IPS-18a (cell line): ENCODE data around the gene ASIC2.

Source experiments
- H3K27ac ChIP-seq: one replicate; pipeline ENCODE4 v1.5.1; 2013; ENCODE audit warnings: low read length
- H3K27me3 ChIP-seq: one replicate; pipeline ENCODE4 v1.6.1; 2013; ENCODE audit warnings: mild to moderate bottlenecking, low read length; ENCODE audit not compliant: control insufficient read depth, insufficient read depth
- H3K36me3 ChIP-seq: one replicate; pipeline ENCODE4 v1.6.1; 2013; ENCODE audit warnings: low read depth, low read length; ENCODE audit not compliant: control insufficient read depth
- H3K4me1 ChIP-seq: one replicate; pipeline ENCODE4 v1.6.1; 2013; ENCODE audit warnings: low read depth, low read length; ENCODE audit not compliant: control insufficient read depth
- H3K4me3 ChIP-seq: one replicate; pipeline ENCODE4 v1.5.1; 2013; ENCODE audit warnings: low read length
- H3K9ac ChIP-seq: one replicate; pipeline ENCODE4 v1.6.1; 2013; ENCODE audit warnings: mild to moderate bottlenecking, low read length, moderate library complexity
- H3K9me3 ChIP-seq: one replicate; pipeline ENCODE4 v1.6.1; 2013; ENCODE audit warnings: low read depth, low read length; ENCODE audit not compliant: control insufficient read depth

Gene ASIC2

DNA sequence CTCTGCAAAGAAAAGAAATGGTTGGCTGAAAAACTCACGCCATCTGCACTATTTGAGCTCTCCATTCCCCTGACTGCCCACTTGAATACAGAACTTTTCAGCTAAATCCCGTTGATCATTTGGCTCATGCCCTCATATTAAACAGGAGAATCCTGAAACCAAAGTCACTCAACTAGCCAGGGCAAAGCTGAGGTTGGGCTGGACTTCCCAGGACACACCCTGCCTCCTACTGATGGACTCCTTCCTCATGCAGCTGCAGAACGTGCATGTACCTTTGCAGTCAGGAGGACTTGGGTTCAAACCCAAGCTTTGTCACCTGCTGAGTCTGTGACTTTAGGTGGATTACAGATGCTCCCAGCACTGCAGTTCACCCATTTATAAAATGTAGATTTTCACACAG lies 7.7 kb downstream of the ASIC2 start:
- H3K4me1 ChIP-seq, result no peaks in the 10 kb centered on the region

DNA sequence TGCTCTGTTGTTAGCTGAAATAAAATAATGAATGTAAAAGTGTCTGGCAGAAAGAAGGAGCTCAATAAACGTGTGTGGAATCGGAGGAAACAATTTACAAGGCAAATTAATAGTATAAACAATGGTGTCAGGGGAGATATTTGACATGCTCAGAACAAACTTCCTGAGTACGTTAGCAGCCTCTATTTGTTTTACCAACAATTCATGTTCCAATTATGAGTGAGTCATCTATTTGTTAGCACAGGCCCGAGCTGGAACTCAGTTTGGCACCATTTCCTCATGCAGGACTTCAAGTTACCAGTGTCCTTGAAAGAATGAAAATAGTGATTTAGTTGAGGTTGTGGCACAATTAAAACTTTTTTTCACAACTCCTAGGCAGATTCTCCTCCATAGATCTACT lies 9.1 kb downstream of the ASIC2 start:
- H3K27me3 ChIP-seq, result peaks cover 7% of the 10 kb centered on the region
- no peak overlapping the region for H3K9ac ChIP-seq
- no peaks in the 10 kb centered on the region for H3K4me1 ChIP-seq
- no peak overlapping the region for H3K4me3 ChIP-seq
- no peaks in the 10 kb centered on the region for H3K9me3 ChIP-seq
- no peak overlapping the region for H3K27ac ChIP-seq
- H3K36me3 ChIP-seq, result no peaks in the 10 kb centered on the region

More for the DNA sequence above, 7.7 kb downstream of the ASIC2 start:
- H3K4me3 ChIP-seq, result no peak overlapping the region
- no peaks in the 10 kb centered on the region for H3K36me3 ChIP-seq
- H3K9ac ChIP-seq, result no peak overlapping the region
- no peaks in the 10 kb centered on the region for H3K9me3 ChIP-seq
- no peak overlapping the region for H3K27ac ChIP-seq
- H3K27me3 ChIP-seq, result peaks cover 21% of the 10 kb centered on the region

DNA sequence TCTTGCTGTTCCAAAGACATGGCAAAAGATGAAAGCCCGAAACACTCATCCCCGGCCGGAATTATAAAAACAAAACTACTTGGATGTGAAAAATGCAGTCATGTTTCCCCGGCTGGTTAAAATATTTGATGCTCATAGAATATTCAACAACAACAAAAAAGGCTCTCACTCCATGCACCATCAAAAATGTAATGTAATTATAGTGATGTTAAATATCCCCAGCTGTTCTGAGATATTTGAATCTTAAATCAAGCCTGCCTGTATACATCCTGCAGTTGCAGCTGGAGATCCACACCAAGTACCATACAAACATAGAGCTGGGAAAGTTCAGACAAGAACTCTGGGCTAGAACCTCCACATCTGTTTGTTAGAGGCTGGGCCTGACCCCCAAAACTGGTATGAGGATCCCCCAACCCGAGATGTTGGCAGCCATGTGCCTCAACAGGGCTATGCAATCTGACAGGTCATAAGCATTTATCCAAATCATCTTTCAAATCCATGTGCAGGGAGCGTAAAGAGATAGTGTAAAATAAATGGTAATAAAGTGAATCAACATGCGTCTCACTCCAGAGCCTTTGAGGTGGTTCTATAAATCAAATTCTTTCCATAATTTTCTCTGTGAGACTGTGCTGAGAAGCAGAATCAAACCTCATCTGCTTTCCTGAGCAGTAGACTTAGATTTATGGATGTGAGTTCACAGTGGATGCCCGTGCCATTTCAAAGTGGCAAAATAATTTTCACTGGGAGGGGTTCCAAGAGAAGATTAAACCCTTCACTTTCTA lies 12.7 kb downstream of the ASIC2 start:
- H3K27ac ChIP-seq, result no peak overlapping the region
- H3K9me3 ChIP-seq, result no peaks in the 10 kb centered on the region
- H3K4me1 ChIP-seq, result no peaks in the 10 kb centered on the region
- H3K36me3 ChIP-seq, result no peaks in the 10 kb centered on the region
- no peak overlapping the region for H3K9ac ChIP-seq
- H3K27me3 ChIP-seq, result no peaks in the 10 kb centered on the region
- no peak overlapping the region for H3K4me3 ChIP-seq

DNA sequence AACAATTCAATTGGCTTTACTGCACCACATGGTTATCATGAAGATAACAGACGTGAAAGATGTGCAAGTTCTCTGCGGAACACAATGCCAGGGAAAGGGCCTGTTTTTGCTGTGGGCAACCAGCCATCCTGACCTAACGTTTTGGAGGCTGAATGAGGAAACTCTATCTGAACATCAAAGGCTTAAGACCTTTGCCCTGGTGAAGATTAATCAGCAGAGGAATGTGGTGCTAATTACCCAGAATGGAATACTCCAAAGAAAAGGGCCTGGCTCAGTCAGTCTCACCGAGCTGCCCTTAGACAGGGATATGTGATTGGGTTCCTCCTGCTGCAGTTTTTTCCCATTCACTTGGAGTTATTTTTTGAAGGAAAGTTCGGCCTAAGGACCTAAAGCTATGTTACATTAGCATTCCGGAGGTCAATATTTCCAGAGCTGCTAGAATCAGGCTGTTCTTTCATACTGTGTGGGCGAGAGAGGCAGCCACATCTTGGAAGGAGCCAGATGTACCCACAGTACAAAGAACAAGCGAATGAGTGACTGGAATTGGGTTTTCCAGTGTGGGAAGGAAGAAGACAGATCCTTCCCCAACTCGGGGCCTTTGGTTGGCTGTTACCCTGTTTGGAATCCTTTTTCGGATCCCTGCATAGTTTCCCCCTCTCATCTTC lies 15.5 kb downstream of the ASIC2 start:
- Histone ChIP-seq H3K4me1 (no peaks in the 10 kb centered on the region), H3K9ac (no peak overlapping the region), H3K9me3 (no peaks in the 10 kb centered on the region), H3K36me3 (no peaks in the 10 kb centered on the region), H3K27ac (no peak overlapping the region), H3K27me3 (no peaks in the 10 kb centered on the region), H3K4me3 (no peak overlapping the region)

DNA sequence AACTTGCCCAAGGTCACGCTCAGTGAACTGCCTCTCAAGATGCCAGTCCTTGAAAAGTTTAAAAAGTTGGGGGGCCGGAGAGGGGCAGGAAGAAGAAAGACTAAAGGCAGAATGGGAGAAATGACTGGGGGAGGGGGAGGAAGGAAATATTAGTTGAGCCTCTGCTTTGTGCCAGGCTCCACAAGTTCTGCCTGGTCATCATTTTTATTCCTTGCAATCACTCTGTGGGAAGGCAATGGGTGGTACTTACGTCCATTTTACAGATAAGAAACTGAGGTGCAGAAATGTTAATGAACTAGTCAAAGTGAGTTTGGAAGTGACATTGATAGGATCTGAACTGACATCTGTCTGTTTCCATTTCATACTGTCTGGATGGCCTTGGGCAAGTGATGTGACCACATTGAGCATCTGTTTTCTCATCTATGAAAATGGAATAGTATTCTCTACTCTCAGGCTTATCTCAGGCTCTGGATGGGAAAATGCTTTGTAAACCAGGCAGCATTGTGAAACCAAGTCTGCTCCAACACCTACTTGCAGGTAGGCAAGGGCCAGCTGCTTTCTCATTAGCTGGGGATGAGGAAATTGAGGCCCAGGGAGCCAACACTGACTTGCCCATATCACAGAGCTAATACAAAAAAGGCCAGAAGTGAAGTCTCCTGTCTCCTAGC lies 19.2 kb downstream of the ASIC2 start:
- no peak overlapping the region for H3K4me3 ChIP-seq
- no peak overlapping the region for H3K9ac ChIP-seq
- no peaks in the 10 kb centered on the region for H3K27me3 ChIP-seq
- no peaks in the 10 kb centered on the region for H3K4me1 ChIP-seq
- no peak overlapping the region for H3K27ac ChIP-seq
- H3K9me3 ChIP-seq, result no peaks in the 10 kb centered on the region
- no peaks in the 10 kb centered on the region for H3K36me3 ChIP-seq

DNA sequence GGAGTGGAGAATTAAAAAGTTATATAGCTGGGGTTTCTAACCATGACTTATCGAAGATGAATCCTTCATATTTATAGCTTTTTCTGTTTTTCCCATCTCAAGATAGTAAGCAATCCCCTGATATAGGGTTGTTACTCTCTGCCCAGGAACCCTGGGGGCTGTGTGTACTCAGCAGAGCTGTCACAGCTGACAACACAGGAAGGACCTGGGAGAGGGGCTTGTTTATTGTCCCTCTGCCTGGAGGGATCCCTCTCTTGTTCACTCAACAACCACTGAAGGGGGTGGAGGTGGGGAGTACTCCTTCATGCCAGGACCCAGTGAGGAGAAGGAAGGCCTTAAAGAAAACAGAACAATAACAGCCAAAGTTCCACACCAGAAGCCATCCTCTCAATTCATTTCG lies 19.8 kb downstream of the ASIC2 start:
- Histone ChIP-seq H3K27me3 (no peaks in the 10 kb centered on the region), H3K9me3 (no peaks in the 10 kb centered on the region), H3K4me1 (no peaks in the 10 kb centered on the region), H3K27ac (no peak overlapping the region), H3K36me3 (no peaks in the 10 kb centered on the region), H3K4me3 (no peak overlapping the region), H3K9ac (no peak overlapping the region)

DNA sequence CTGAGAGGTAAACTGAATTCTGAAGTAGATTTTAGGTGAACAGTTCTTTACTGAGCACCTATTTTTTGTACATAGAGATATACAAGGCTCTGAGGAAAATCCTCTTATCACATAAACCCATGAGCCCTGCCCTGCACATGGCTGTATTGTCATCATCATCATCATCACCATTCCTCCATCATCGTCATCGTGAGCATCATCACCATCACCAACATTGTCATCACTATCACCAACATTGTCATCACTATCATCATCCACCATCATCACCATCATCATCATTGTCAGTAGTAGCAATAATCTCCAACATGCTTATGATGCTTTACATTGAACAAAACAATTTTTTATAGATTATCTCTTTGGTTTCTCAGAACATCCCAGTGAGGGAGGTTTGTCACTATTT lies 20.7 kb downstream of the ASIC2 start:
- Histone ChIP-seq H3K4me3 (no peak overlapping the region), H3K4me1 (no peaks in the 10 kb centered on the region), H3K27ac (no peak overlapping the region), H3K36me3 (no peaks in the 10 kb centered on the region), H3K9ac (no peak overlapping the region), H3K9me3 (no peaks in the 10 kb centered on the region), H3K27me3 (no peaks in the 10 kb centered on the region)

DNA sequence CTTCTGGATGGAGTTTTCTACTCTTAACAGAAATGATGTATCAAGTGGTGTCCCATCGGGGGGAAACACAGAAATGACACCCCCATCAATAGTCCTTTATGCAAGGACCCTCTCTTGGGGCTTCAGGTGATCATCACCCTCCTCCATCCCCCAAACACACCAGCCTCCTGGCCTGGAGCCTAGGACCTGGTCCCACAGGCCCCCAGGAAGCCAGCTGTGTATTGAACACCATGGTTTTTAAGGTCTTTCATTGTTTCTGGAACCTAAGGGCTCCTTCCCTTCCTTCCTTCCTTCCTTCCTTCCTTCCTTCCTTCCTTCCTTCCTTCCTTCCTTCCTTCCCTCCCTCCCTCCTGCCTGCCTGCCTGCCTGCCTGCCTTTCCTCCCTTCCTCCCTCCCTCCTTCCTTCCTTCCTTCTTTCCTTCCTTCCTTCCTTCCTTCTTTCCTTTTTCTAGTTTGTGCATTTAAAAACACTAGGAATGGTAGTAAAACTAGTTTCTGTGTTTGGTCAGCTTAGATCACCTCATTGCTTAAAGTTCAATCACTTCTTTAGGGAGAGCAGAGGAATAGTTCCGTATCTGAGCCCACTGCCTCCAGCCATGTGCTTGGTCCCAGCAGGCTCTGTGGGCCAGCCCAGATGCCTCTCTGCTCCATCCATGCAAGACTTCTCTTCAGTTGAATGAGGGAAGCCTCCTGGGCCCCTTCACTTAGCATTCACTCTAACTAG lies 23.6 kb downstream of the ASIC2 start:
- H3K9me3 ChIP-seq, result no peaks in the 10 kb centered on the region
- no peaks in the 10 kb centered on the region for H3K27me3 ChIP-seq
- H3K36me3 ChIP-seq, result no peaks in the 10 kb centered on the region
- no peak overlapping the region for H3K27ac ChIP-seq
- no peak overlapping the region for H3K4me3 ChIP-seq
- no peak overlapping the region for H3K9ac ChIP-seq
- no peaks in the 10 kb centered on the region for H3K4me1 ChIP-seq

DNA sequence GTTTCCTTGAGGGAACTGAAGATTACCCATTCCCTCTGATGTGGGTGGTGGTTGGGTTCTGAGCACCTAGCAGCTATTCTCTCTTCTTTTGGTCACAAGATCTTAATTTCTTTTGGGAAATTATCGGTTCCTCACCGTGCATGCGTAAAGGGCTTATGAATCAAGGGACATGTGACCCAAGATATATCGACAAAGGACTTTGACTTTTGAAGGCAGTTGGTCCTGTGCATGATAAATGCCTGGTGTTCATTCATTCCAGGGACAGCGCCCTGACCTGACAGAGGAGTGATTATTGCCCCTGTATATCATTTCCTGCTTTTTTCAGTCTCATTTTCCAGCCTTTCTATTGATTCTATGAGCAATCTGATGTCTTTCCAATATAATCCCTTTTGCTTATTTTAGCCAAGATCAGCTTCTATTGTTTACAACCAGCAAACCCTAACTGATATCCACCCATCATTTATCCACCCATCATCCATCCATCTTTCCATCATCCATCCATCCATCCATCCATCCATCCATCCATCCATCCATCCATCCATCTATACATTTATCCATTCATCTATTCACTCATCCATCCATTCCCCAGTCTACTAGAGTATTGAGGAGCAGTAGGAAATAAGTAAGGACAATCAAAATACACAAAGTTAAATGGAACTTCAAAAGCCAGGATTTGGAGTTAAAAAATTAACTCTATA lies 25.1 kb downstream of the ASIC2 start:
- H3K4me3 ChIP-seq, result no peak overlapping the region
- no peaks in the 10 kb centered on the region for H3K4me1 ChIP-seq
- no peaks in the 10 kb centered on the region for H3K36me3 ChIP-seq
- H3K9me3 ChIP-seq, result no peaks in the 10 kb centered on the region
- H3K27me3 ChIP-seq, result no peaks in the 10 kb centered on the region
- H3K27ac ChIP-seq, result no peak overlapping the region
- no peak overlapping the region for H3K9ac ChIP-seq

DNA sequence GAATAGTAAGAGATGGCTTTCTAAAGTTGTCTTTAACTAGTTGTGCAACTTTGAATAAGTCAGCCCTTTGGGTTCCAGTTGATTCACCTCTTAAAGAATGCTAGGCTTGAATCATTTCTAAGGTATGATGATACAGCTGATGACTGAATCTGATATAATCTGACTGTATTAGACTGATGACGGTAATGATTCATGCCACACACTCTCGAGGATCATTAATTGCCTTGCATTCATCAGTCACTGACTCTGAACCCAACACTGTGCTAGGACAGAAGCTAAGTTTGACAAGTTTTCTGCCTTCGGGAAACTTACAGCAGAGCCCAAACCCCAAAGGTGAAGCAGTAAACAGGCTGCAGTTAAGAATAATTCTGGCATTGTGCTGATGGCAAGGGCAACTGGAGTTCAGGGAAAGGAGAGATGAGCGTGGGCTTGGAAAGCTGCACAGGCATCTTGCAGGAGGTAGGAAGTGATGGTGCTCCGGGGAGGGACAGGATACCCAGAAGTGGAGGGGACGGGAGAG lies 25.8 kb downstream of the ASIC2 start:
- Histone ChIP-seq H3K27ac (no peak overlapping the region), H3K4me1 (no peaks in the 10 kb centered on the region), H3K4me3 (no peak overlapping the region), H3K36me3 (no peaks in the 10 kb centered on the region), H3K9me3 (no peaks in the 10 kb centered on the region), H3K9ac (no peak overlapping the region), H3K27me3 (no peaks in the 10 kb centered on the region)

DNA sequence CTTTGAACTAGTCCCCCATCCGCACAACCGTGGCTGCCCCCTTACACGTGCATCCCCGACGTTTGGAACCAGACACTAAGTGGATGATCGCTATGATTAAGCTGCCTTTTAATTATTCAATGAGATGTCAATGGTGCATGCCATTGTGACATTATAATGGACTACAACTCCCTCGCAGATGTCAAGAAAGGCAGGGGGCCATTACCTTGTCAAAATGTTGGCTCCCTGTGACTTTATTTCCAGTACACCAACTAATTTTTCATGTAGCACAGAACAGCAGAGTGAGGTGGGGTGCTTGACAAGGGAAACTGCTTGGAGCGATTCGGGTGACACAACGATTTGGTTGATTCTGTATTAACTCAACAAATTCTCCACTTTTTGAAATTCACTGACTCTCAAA lies 26.5 kb downstream of the ASIC2 start:
- H3K27ac ChIP-seq, result no peak overlapping the region
- H3K36me3 ChIP-seq, result no peaks in the 10 kb centered on the region
- H3K4me3 ChIP-seq, result no peak overlapping the region
- H3K27me3 ChIP-seq, result no peaks in the 10 kb centered on the region
- H3K9me3 ChIP-seq, result no peaks in the 10 kb centered on the region
- no peaks in the 10 kb centered on the region for H3K4me1 ChIP-seq
- H3K9ac ChIP-seq, result no peak overlapping the region
